HG03460 (cell line): ENCODE measurements around the gene KIAA1191.
"Not testable (repeated sequence)": the region's sequence is repeated elsewhere in the genome, so short reads cannot be mapped to it uniquely, and the experiment has no call there.

Source experiments
- ATAC-seq: cut with Tn5 transposase; IDR thresholded peaks from one replicate; pipeline ENCODE4 v1.9.1; 2021; ENCODE audit not compliant: unreplicated experiment

Gene KIAA1191

DNA sequence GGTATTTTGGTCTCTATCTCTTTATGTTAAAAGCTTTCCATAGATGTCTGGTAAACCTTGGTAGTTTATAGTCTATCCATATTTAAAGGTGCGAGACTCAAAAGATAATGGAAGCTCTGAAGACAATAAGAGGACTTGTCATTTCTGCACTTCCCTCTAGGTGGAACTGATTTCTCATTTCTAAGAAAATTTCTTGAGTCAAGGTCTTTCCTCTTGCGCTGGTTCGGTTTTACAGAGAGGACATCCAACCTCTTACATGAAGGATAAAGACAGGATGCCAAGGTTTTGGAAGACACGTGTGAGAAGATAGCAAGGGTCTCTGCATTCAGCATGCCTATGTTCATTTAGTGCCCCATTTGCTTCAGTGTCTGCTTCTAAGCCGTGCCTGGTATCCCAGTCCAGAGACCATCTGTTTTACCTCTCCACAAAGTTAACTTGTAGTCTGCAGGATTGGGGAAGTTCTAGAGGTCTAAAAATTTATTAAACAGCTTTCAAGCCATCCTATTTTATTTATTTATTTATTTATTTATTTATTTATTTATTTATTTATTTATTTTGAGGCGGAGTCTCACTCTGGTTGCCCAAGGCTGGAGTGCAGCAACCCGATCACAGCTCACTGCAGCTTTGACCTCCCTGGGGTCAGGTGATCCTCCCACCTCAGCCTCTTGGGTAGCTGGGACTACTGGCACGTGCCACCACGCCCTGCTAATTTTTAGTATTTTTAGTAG lies 41.6 kb downstream of the KIAA1191 start:
- ATAC-seq: no peak

DNA sequence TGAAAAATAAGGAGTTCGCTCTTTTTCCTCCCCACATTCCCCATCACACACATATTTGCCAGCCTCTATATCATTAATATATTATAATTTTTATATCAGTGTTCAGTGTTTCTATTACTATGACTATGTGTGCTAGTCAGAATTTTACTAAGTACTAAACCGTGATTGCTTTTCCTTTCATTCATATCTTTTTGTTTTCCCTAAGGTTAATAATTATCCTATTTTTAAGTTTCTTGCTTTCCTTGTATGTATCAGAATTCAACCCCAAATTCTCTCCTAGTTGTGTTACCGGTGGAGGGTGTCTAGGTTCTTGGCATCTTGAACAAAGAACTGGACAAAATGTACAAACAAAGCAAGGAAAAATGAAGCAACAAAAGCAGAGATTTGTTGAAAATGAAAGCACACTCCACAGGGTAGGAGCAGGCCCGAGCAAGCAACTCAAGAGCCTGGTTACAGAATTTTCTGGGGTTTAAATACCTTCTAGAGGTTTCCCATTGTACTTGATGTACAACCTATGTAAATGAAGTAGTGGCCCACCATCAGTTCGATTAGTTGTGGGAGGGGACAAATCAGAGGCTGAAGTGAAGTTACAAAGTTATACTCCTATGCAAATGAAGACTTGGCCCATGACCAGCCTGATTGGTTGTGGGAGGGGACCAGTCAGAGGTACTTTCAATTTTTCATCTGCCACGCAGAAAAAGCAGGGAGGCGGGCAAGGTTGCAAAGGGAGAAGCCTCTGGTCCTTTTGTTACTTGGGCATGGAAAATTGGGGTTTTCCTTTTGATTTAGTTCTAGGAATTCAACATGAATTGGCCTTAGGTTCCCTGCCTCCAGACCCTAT lies 43.8 kb downstream of the KIAA1191 start:
- ATAC-seq: no peak

DNA sequence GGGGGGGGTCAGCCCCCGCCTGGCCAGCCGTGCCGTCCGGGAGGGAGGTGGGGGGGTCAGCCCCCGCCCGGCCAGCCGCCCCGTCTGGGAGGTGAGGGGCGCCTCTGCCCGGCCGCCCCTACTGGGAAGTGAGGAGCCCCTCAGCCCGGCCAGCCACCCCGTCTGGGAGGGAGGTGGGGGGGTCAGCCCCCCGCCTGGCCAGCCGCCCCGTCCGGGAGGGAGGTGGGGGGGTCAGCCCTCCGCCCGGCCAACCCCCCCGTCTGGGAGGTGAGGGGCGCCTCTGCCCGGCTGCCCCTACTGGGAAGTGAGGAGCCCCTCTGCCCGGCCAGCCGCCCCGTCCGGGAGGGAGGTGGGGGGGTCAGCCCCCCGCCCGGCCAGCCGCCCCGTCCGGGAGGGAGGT lies 56.2 kb downstream of the KIAA1191 start:
- ATAC-seq: not testable (repeated sequence)
